ENCODE results near the gene RBPJL. TPM values are rescaled to one million over a fixed set of nuclear protein-coding genes. Genes with fewer than 3 reads are reported as not detected.

Gene RBPJL
- total RNA-seq, 2 experiments from 2014 or later, result not detected

GRCh38 chr20:45343532-45344167, 37.0 kb downstream of the RBPJL start:
- H3K79me2 ChIP-seq (ENCODE audit: insufficient read depth, low read depth, low read length), result no peaks in the 10 kb centered on the region
- no peaks in the 10 kb centered on the region for H4K20me1 ChIP-seq (ENCODE audit: insufficient read depth, low read length)
- no TSS peak for BruUV-seq (replicated peaks)
- no peaks in the 10 kb centered on the region for H3K9me2 ChIP-seq (ENCODE audit: insufficient read depth, low read length)
- CTCF ChIA-PET (ENCODE audit: unreplicated experiment), result no interaction called here
- no peak overlapping the region for H3K4me2 ChIP-seq (ENCODE audit: low read length)
- no peak overlapping the region for H3K27ac ChIP-seq (ENCODE audit: low read depth, low read length, poor library complexity, severe bottlenecking)
- no peaks in the 10 kb centered on the region for H3K9me3 ChIP-seq (ENCODE audit: low read length)
- POLR2A ChIA-PET, result no interaction called here
- intact Hi-C loops (cut with micrococcal nuclease; ENCODE audit: unreplicated experiment), result no loop called here
- H2AFZ ChIP-seq (ENCODE audit: low read length), result no peak overlapping the region
- TF ChIP-seq EZH2phosphoT487 (IDR thresholded peaks at IDR 0.05; ENCODE audit: borderline replicate concordance, low read depth, low read length), result no peak
- no peak for TF ChIP-seq CTCF (conservative IDR thresholded peaks at IDR 0.05; ENCODE audit: low read length)
- H3K4me3 ChIP-seq (ENCODE audit: low read depth, low read length, poor library complexity, severe bottlenecking), result no peak overlapping the region
- H3K36me3 ChIP-seq (ENCODE audit: insufficient read depth, low read length), result no peaks in the 10 kb centered on the region
- DNase-seq (ENCODE audit: low spot score), result no peak
- peaks cover 37% of the 10 kb centered on the region for H3K4me1 ChIP-seq (ENCODE audit: insufficient read depth, low read length, poor library complexity, severe bottlenecking)

- TF ChIP-seq EZH2phosphoT487 (IDR thresholded peaks at IDR 0.05; ENCODE audit: borderline replicate concordance, low read depth, low read length) (no peak), CTCF (conservative IDR thresholded peaks at IDR 0.05; ENCODE audit: low read length) (no peak)
- Histone ChIP-seq H3K36me3 (ENCODE audit: insufficient read depth, low read length) (no peaks in the 10 kb centered on the region), H3K4me1 (ENCODE audit: insufficient read depth, low read length, poor library complexity, severe bottlenecking) (peaks cover 35% of the 10 kb centered on the region), H3K4me2 (ENCODE audit: low read length) (no peak overlapping the region), H3K79me2 (ENCODE audit: insufficient read depth, low read depth, low read length) (no peaks in the 10 kb centered on the region), H3K9me3 (ENCODE audit: low read length) (no peaks in the 10 kb centered on the region), H2AFZ (ENCODE audit: low read length) (no peak overlapping the region), H3K27ac (ENCODE audit: low read depth, low read length, poor library complexity, severe bottlenecking) (no peak overlapping the region), H3K9me2 (ENCODE audit: insufficient read depth, low read length) (no peaks in the 10 kb centered on the region), H4K20me1 (ENCODE audit: insufficient read depth, low read length) (no peaks in the 10 kb centered on the region), H3K4me3 (ENCODE audit: low read depth, low read length, poor library complexity, severe bottlenecking) (no peak overlapping the region)
- no TSS peak for BruUV-seq (replicated peaks)
- POLR2A ChIA-PET, result no interaction called here
- CTCF ChIA-PET (ENCODE audit: unreplicated experiment), result no interaction called here
- intact Hi-C loops (cut with micrococcal nuclease; ENCODE audit: unreplicated experiment), result no loop called here
- DNase-seq (ENCODE audit: low spot score), result no peak
Measured at GRCh38 chr20:45344168-45344860, 37.7 kb downstream of the RBPJL start.

All from OCI-LY7 (cell line).